ENCODE measurements around the gene BACE2. TPM values are rescaled to one million over a fixed set of nuclear protein-coding genes. Genes with fewer than 3 reads are reported as not detected.

Gene BACE2
- total and polyA plus RNA-seq, 7 donors: 5.3 to 16.0 (median 7.2) TPM

DNA sequence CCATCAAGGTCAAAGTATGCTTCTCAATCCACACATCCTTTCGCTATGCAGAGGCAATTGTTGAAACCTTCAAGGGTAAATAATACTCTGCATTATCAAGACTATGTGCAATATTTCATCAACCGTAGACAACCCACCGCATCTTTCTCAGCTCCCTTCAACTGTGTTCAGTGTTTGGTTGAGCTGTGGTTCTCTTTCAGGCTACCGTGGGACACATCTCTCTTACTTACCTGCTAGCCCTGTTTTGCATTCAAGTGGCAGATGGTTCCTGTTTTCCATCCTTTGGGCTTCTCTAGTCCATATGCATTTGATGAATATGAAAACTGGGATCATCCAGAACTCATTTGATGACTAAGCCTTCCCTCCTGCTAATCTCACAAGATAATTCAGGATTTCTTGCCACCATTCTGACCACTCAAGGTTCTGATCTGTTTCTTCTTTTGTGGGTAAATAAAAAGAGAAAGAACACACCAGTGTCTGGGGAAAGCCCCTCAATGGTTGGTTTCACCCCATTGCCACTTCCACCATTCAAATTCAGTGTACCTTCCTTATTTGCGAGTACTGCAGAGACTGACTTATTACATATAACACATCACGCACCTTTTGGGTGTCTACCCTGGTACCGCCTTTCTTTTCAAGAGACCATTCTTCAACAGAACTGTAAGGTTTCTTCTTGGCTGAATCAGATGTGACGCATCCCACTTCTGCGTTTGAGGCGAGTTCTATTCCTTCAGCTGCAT, 61.7 kb downstream of the BACE2 start:
- intact Hi-C loops (cut with DNase I): no loop called here
- ATAC-seq (no peak), DNase-seq (no peak)
- H3K4me1 ChIP-seq: no peaks in the 10 kb centered on the region
- H3K9me3 ChIP-seq: no peaks in the 10 kb centered on the region
- no peak overlapping the region for H3K27ac ChIP-seq
- no peaks in the 10 kb centered on the region for H3K27me3 ChIP-seq (ENCODE audit: insufficient read depth in 3 of 3, low read length in 2 of 3)
- 95 to 96% (median 96%) methylated on average over 10 of the region's 10 CpGs for WGBS, 3 donors
- TF ChIP-seq, protein P1, sequence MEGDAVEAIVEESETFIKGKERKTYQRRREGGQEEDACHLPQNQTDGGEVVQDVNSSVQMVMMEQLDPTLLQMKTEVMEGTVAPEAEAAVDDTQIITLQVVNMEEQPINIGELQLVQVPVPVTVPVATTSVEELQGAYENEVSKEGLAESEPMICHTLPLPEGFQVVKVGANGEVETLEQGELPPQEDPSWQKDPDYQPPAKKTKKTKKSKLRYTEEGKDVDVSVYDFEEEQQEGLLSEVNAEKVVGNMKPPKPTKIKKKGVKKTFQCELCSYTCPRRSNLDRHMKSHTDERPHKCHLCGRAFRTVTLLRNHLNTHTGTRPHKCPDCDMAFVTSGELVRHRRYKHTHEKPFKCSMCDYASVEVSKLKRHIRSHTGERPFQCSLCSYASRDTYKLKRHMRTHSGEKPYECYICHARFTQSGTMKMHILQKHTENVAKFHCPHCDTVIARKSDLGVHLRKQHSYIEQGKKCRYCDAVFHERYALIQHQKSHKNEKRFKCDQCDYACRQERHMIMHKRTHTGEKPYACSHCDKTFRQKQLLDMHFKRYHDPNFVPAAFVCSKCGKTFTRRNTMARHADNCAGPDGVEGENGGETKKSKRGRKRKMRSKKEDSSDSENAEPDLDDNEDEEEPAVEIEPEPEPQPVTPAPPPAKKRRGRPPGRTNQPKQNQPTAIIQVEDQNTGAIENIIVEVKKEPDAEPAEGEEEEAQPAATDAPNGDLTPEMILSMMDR (IDR thresholded peaks at IDR 0.05): no peak
- H3K36me3 ChIP-seq (ENCODE audit: insufficient read depth in 1 of 2, low read depth in 1 of 2): peaks cover 4 to 9% of the 10 kb centered on the region in 2 donors
- no peak overlapping the region for H3K4me3 ChIP-seq

DNA sequence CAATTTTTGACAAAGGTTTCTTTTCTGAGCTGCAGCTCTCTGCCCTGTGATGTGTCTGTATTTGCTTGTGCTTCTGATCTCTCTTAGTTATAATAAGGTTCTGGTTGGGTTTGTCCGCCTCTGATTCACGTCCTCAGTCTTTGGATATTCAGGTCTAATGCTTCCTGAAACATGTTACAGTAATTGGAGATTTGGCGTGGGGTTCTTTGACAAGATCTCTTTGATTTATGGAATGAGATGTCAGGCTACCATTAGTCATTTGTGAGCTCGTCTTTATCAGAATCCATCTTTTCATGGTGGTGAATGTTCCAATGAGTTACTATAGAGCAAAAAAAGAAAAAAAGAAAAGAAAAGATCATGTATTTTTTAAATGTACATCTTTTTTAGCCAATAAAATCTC, 62.5 kb downstream of the BACE2 start:
- 84 to 92% (median 88%) methylated on average over 4 of the region's 4 CpGs for WGBS, 3 donors
- H3K9me3 ChIP-seq: no peaks in the 10 kb centered on the region
- TF ChIP-seq, protein P1 (IDR thresholded peaks at IDR 0.05): no peak
- no peak overlapping the region for H3K4me3 ChIP-seq
- no peak for ATAC-seq
- DNase-seq: no peak
- H3K27ac ChIP-seq: no peak overlapping the region
- H3K36me3 ChIP-seq (ENCODE audit: insufficient read depth in 1 of 2, low read depth in 1 of 2): peaks cover 4 to 9% of the 10 kb centered on the region in 2 donors
- no peaks in the 10 kb centered on the region for H3K4me1 ChIP-seq
- intact Hi-C loops (cut with DNase I): no loop called here
- H3K27me3 ChIP-seq (ENCODE audit: insufficient read depth in 3 of 3, low read length in 2 of 3): no peaks in the 10 kb centered on the region

DNA sequence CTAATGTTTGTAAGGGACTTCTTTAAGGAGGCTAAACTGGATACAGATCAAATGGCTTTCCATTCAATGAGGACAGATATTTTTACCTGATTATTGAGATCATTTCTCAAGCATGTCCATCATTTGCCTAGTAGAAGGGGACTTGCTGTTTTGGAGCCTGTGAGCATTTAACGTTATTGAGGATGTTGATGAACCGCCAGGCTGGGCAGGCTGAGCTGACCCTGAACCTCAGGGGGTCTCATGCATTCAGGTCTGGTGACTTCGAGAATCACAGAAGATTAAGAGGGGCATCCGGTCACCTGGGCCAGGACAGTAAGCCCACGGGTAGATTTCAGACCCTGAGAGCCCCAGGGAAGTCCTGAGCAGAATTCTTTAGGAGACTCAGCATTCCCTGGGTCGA, 63.1 kb downstream of the BACE2 start:
- WGBS, 3 donors: 88 to 90% (median 88%) methylated on average over 6 of the region's 6 CpGs
- DNase-seq (no peak), ATAC-seq (no peak)
- no peak overlapping the region for H3K4me3 ChIP-seq
- TF ChIP-seq, protein P1 (IDR thresholded peaks at IDR 0.05): no peak
- H3K27ac ChIP-seq: no peak overlapping the region
- intact Hi-C loops (cut with DNase I): no loop called here
- H3K36me3 ChIP-seq (ENCODE audit: insufficient read depth in 1 of 2, low read depth in 1 of 2): peaks cover 4 to 9% of the 10 kb centered on the region in 2 donors
- H3K27me3 ChIP-seq (ENCODE audit: insufficient read depth in 3 of 3, low read length in 2 of 3): no peaks in the 10 kb centered on the region
- no peaks in the 10 kb centered on the region for H3K4me1 ChIP-seq
- H3K9me3 ChIP-seq: no peaks in the 10 kb centered on the region

DNA sequence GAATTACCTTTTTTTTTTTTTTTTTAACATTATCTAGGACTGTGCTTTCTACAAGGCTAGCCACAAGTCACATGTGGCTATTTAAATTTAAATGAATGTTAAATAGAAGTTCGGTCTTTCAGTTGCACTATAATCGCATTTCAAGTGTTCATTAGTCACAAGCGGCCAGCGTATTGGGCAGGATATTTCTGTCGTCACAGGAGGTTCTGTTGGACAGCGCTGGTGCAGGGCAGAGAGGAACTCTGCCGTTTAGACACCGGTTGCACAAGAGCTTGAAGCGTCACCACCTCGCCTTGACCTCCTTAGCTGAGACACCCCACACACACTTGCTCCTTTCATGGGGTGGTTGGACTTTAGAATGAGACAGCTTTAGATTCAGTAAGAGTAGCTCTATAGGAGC, 64.1 kb downstream of the BACE2 start:
- 91 to 94% (median 93%) methylated on average over 10 of the region's 10 CpGs for WGBS, 3 donors
- H3K36me3 ChIP-seq (ENCODE audit: insufficient read depth in 1 of 2, low read depth in 1 of 2): peaks cover 0 to 8% of the 10 kb centered on the region in 2 donors
- DNase-seq (no peak), ATAC-seq (no peak)
- H3K27me3 ChIP-seq (ENCODE audit: insufficient read depth in 3 of 3, low read length in 2 of 3): no peaks in the 10 kb centered on the region
- TF ChIP-seq, protein P1 (IDR thresholded peaks at IDR 0.05): no peak
- intact Hi-C loops (cut with DNase I): no loop called here
- H3K27ac ChIP-seq: no peak overlapping the region
- no peaks in the 10 kb centered on the region for H3K9me3 ChIP-seq
- no peak overlapping the region for H3K4me3 ChIP-seq
- no peaks in the 10 kb centered on the region for H3K4me1 ChIP-seq

DNA sequence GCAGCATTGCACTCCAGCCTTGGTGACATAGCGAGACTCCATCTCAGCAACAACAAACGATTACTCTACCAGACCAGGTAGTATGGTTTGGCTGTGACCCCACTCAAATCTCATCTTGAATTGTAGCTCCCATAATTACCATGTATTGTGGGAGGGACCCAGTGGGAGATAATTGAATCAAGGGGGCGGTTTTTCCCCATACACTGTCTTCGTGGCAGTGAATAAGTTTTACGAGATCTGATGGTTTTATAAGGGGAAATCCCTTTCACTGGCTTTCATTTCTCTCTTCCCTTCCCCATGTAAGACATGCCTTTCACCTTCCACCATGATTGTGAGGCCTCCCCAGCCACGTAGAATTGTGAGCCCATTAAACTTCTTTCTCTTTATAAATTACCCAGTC, 66.0 kb downstream of the BACE2 start:
- TF ChIP-seq, protein P1 (IDR thresholded peaks at IDR 0.05): no peak
- no peak overlapping the region for H3K27ac ChIP-seq
- 89 to 92% (median 91%) methylated on average over 6 of the region's 6 CpGs for WGBS, 3 donors
- no peaks in the 10 kb centered on the region for H3K9me3 ChIP-seq
- DNase-seq (no peak), ATAC-seq (no peak)
- no peaks in the 10 kb centered on the region for H3K36me3 ChIP-seq (ENCODE audit: insufficient read depth in 1 of 2, low read depth in 1 of 2)
- H3K27me3 ChIP-seq (ENCODE audit: insufficient read depth in 3 of 3, low read length in 2 of 3): no peaks in the 10 kb centered on the region
- intact Hi-C loops (cut with DNase I): no loop called here
- H3K4me1 ChIP-seq: no peaks in the 10 kb centered on the region
- H3K4me3 ChIP-seq: no peak overlapping the region

Data from psoas muscle (tissue), 8 donors.